Right atrium auricular region (tissue), 2 donors: ENCODE results near the gene CHORDC1. TPM values are rescaled to one million over a fixed set of nuclear protein-coding genes. Genes with fewer than 3 reads are reported as not detected.
"Not testable (repeated sequence)": the region's sequence is repeated elsewhere in the genome, so short reads cannot be mapped to it uniquely, and the experiment has no call there.

ENCODE experiments used
- DNase-seq: peaks from one replicate; pipeline ENCODE4 v3.0.0-alpha.2; 2019; ENCODE audit warnings: low spot score
- H3K27ac ChIP-seq, 2 donors: fragments of 200-600 bp; sonication (generic); 1 replicate in 1 of 2; 2 replicates in 1 of 2; pipeline ENCODE4 v1.5.1; 2016 to 2019
- H3K27me3 ChIP-seq, 2 donors: fragments of 200-600 bp; sonication (generic); one replicate each; pipeline versions ENCODE4 v1.5.1 to v1.6.0; 2017 to 2019
- H3K36me3 ChIP-seq: fragments of 200-600 bp; sonication (generic); one replicate; pipeline ENCODE4 v1.5.1; 2016
- H3K4me1 ChIP-seq, 2 donors: fragments of 200-600 bp; sonication (generic); one replicate each; pipeline versions ENCODE4 v1.5.1 to v1.6.0; 2017 to 2019
- H3K4me3 ChIP-seq, 2 donors: fragments of 200-600 bp; sonication (generic); 1 replicate in 1 of 2; 2 replicates in 1 of 2; pipeline ENCODE4 v1.5.1; 2017 to 2019; ENCODE audit warnings: mild to moderate bottlenecking in 1 of 2, moderate library complexity in 1 of 2
- H3K9me3 ChIP-seq, 2 donors: fragments of 200-600 bp; sonication (generic); one replicate each; pipeline ENCODE4 v1.5.1; 2019
- CTCF ChIP-seq, 2 donors: fragments of 200-600 bp; sonication (generic); IDR thresholded peaks; one replicate each; pipeline ENCODE4 v1.5.1; 2019; ENCODE audit warnings: antibody characterized with exemption in 2 of 2
- total RNA-seq, 2 donors: library from RNA; depleted of rRNA; stranded (reverse); fragments of >200 nt; gene quantifications; one replicate each; pipeline ENCODE4 v1.1.0, GENCODE V29; 2016

The CHORDC1 gene
- total RNA-seq, 2 donors from 2014 or later = 40.4 to 49.2 TPM

DNA sequence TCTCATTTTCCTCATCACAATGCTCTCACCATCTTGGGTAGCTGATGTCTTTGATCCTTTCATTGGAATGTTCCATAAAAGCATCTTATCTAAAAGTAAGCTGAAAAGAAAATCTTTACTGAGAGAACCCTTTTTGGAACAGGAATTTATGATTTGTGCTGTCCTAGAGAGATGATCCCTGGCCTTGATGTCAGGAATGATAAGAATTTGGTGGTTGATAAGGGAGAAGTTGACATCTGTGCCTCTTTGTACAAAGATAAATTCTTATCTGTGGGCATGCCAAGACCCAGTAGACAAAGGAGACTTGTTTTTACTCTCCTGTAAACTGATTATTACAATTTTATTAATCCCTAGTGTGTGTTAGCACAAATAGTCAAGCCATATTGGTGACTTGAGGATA lies 51.5 kb downstream of the CHORDC1 start:
- no peak for DNase-seq
- no peaks in the 10 kb centered on the region for H3K4me1 ChIP-seq
- no peak overlapping the region for H3K4me3 ChIP-seq
- H3K9me3 ChIP-seq = no peaks in the 10 kb centered on the region
- no peak for TF ChIP-seq CTCF (IDR thresholded peaks at IDR 0.05)
- no peaks in the 10 kb centered on the region for H3K36me3 ChIP-seq
- no peaks in the 10 kb centered on the region for H3K27me3 ChIP-seq
- no peak overlapping the region for H3K27ac ChIP-seq

GRCh38 chr11:90168571-90168970 lies 54.3 kb downstream of the CHORDC1 start:
- no peak for TF ChIP-seq CTCF (IDR thresholded peaks at IDR 0.05)
- H3K4me1 ChIP-seq = no peaks in the 10 kb centered on the region
- no peaks in the 10 kb centered on the region for H3K9me3 ChIP-seq
- H3K27ac ChIP-seq = no peak overlapping the region
- no peaks in the 10 kb centered on the region for H3K27me3 ChIP-seq
- H3K36me3 ChIP-seq = no peaks in the 10 kb centered on the region
- no peak overlapping the region for H3K4me3 ChIP-seq
- DNase-seq = no peak

DNA sequence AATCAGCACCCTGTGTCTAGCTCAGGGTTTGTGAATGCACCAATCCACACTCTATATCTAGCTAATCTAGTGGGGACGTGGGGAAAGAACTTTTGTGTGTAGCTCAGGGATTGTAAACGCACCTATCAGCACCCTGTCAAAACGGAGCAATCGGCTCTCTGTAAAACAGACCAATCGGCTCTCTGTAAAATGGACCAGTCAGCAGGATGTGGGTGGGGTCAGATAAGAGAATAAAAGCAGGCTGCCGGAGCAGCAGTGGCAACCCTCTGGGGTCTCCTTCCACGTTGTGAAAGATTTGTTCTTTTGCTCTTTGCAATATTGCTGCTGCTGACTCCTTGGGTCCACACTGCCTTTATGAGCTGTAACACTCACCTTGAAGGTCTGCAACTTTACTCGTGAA lies 55.1 kb downstream of the CHORDC1 start:
- not testable (repeated sequence) for H3K36me3 ChIP-seq, H3K27me3 ChIP-seq, H3K4me3 ChIP-seq, H3K9me3 ChIP-seq, DNase-seq, H3K4me1 ChIP-seq, H3K27ac ChIP-seq

- H3K4me3 ChIP-seq, H3K27me3 ChIP-seq, H3K4me1 ChIP-seq, H3K36me3 ChIP-seq, H3K27ac ChIP-seq, DNase-seq, H3K9me3 ChIP-seq: not testable (repeated sequence)
These were observed 55.8 kb downstream of the CHORDC1 start for GRCh38 chr11:90166982-90167573.

Other genes starting within 250 kb of the CHORDC1 start
- not detected for gene TRIM49C, start 191.9 kb downstream of the CHORDC1 start, total RNA-seq
- not detected for gene UBTFL1, start 137.1 kb downstream of the CHORDC1 start, total RNA-seq
- 1 to 10 TPM in 1 of 2 donors, under 1 TPM in 1; 0.83 to 6.0 TPM for gene NAALAD2, start 88.4 kb downstream of the CHORDC1 start, total RNA-seq